Neutrophil (primary cell): ENCODE results near the gene TEAD1.

Experiments
- H3K27ac ChIP-seq: fragments of 200-600 bp; sonication (generic); 2 replicates; pipeline ENCODE4 v1.5.1; 2016; ENCODE audit warnings: mild to moderate bottlenecking, moderate library complexity
- H3K27me3 ChIP-seq: fragments of 200-600 bp; sonication (generic); 2 replicates; pipeline ENCODE4 v1.6.0; 2016; ENCODE audit warnings: mild to moderate bottlenecking
- H3K36me3 ChIP-seq: fragments of 200-600 bp; sonication (generic); 2 replicates; pipeline ENCODE4 v1.5.1; 2017
- H3K4me1 ChIP-seq, 2 experiments: fragments of 200-600 bp in 1 of 2; sonication (generic) in 1 of 2; 1 replicate in 1 of 2; 2 replicates in 1 of 2; pipeline versions ENCODE4 v1.5.1 to v1.6.1; 2013 to 2016; ENCODE audit warnings: low read depth in 1 of 2, low read length in 1 of 2, mild to moderate bottlenecking in 1 of 2, moderate library complexity in 1 of 2; ENCODE audit not compliant: control insufficient read depth in 1 of 2, insufficient read depth in 1 of 2
- H3K4me3 ChIP-seq, 2 experiments: fragments of 200-600 bp in 1 of 2; sonication (generic) in 1 of 2; 1 replicate in 1 of 2; 2 replicates in 1 of 2; pipeline ENCODE4 v1.5.1; 2013 to 2016; ENCODE audit warnings: low read depth in 1 of 2, low read length in 1 of 2, mild to moderate bottlenecking in 1 of 2, moderate library complexity in 1 of 2
- H3K9me3 ChIP-seq: fragments of 200-600 bp; sonication (generic); 2 replicates; pipeline ENCODE4 v1.5.1; 2016
- TF ChIP-seq, protein P1 (sequence below): fragments of 200-600 bp; sonication (generic); IDR thresholded peaks from 2 replicates; pipeline ENCODE4 v1.5.1; 2016; ENCODE audit warnings: antibody characterized with exemption

TEAD1 gene

DNA sequence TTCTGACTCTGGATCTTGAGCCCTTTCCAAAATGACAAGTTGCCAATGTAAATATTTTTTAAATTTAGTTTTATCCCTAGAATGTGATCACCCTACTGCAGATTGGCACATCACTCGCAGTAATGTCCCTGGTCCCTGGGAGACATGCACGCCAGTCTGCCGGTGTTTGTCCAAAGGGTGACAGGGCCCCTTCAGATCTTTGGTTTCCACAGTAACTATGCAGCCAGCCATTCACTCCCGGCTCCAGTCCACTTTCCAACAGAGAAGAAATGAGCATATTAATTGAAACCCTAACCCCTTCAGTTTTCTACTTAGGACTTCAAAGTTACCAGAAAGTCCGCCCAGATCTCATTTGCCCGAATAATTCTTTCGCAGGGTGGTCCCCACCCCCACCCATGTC, 309.1 kb downstream of the TEAD1 start:
- H3K27ac ChIP-seq: no peak overlapping the region
- no peaks in the 10 kb centered on the region for H3K36me3 ChIP-seq
- H3K9me3 ChIP-seq: no peaks in the 10 kb centered on the region
- no peaks in the 10 kb centered on the region for H3K27me3 ChIP-seq
- H3K4me3 ChIP-seq: no peak overlapping the region
- H3K4me1 ChIP-seq: peaks cover 6 to 53% of the 10 kb centered on the region in 2 experiments
- TF ChIP-seq, protein P1, sequence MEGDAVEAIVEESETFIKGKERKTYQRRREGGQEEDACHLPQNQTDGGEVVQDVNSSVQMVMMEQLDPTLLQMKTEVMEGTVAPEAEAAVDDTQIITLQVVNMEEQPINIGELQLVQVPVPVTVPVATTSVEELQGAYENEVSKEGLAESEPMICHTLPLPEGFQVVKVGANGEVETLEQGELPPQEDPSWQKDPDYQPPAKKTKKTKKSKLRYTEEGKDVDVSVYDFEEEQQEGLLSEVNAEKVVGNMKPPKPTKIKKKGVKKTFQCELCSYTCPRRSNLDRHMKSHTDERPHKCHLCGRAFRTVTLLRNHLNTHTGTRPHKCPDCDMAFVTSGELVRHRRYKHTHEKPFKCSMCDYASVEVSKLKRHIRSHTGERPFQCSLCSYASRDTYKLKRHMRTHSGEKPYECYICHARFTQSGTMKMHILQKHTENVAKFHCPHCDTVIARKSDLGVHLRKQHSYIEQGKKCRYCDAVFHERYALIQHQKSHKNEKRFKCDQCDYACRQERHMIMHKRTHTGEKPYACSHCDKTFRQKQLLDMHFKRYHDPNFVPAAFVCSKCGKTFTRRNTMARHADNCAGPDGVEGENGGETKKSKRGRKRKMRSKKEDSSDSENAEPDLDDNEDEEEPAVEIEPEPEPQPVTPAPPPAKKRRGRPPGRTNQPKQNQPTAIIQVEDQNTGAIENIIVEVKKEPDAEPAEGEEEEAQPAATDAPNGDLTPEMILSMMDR: no peak

DNA sequence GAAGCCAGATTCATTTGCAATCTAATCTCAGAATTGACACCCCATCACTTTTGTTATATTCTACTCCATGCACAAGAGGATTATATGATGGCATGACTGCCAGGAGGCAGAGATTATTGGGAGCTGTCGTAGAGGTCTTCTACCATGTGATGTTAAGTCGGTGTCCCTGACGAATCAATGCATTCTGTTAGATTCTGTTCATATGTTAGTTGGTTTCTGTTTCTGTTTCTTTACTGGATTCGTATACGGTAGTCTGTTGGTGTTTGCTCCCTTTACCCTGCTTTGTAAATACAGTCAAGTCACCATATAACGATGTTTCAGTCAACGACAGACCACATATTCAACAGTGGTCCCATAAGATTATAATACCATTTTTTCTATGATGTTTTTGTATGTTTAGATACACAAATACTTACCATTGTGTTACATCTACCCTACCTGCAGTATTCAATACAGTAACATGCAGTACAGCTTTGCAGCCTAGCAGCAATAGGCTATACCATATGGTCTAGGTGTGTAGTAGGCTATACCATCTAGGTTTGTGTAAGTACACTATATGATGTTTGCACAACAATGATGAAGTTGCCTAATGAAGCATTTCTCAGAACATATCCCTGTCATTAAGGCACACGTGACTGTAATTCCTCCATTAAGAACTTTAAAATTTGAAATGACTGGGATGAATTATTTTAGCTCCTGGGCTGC, 312.1 kb downstream of the TEAD1 start:
- no peak overlapping the region for H3K4me3 ChIP-seq
- H3K27ac ChIP-seq: no peak overlapping the region
- no peaks in the 10 kb centered on the region for H3K36me3 ChIP-seq
- no peaks in the 10 kb centered on the region for H3K9me3 ChIP-seq
- no peaks in the 10 kb centered on the region for H3K27me3 ChIP-seq
- peaks cover 0 to 29% of the 10 kb centered on the region in 2 experiments for H3K4me1 ChIP-seq
- TF ChIP-seq, protein P1: no peak

DNA sequence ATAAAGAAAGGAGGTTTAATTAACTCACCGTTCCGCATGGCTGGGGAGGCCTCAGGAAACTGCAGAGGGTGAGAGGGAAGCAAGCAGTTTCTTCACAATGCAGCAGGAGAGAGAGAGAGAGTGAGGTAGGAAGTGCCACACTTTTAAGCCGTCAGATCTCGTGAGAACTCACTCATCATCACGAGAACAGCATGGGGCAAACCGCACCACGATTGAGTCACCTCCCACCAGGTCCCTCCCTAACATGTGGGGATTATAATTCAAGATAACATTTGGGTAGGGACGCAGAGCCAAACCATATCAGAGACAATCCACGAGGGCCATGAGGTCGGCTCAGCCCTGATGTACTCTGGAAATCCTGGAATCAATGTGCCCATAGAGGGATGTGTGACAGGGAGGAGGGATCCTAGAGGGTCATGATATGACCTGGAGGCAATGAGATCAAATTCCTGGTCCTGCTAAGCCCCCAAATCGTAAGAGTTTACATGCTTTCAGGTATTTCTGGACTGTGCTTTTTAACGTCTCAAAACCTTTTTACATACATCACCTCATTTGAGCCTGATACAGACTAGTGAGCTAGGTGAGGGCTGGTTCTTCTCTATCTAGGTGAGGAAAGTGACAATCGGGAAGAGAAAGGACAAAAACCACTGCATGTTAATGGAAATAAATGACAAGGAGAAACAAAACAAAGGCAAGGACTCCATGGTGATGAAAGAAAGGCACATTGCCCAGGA, 315.4 kb downstream of the TEAD1 start:
- Histone ChIP-seq H3K4me1 (peaks cover 0 to 12% of the 10 kb centered on the region in 2 experiments), H3K4me3 (no peak overlapping the region), H3K9me3 (no peaks in the 10 kb centered on the region), H3K36me3 (no peaks in the 10 kb centered on the region), H3K27ac (peak overlapping the region; percentile 76), H3K27me3 (no peaks in the 10 kb centered on the region)
- TF ChIP-seq, protein P1: no peak

DNA sequence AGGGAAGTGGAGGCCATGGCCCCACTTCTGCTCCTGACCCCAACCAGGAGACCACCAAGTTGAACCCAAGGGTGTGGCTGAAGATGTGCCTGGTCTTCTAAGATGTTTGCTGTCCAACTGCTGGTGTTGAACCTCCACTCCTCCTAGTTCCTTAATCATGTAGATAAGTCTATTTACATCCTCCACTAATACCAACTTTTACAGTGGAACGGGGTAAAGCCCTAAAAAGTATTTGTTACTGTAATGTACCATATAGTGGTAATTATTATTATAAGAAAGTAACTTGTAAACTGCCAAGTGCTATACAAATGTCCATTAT, 315.9 kb downstream of the TEAD1 start:
- no peak overlapping the region for H3K4me3 ChIP-seq
- TF ChIP-seq, protein P1: no peak
- H3K36me3 ChIP-seq: no peaks in the 10 kb centered on the region
- peaks cover 0 to 7% of the 10 kb centered on the region in 2 experiments for H3K4me1 ChIP-seq
- no peaks in the 10 kb centered on the region for H3K9me3 ChIP-seq
- peak overlapping the region; percentile 76 for H3K27ac ChIP-seq
- H3K27me3 ChIP-seq: no peaks in the 10 kb centered on the region

DNA sequence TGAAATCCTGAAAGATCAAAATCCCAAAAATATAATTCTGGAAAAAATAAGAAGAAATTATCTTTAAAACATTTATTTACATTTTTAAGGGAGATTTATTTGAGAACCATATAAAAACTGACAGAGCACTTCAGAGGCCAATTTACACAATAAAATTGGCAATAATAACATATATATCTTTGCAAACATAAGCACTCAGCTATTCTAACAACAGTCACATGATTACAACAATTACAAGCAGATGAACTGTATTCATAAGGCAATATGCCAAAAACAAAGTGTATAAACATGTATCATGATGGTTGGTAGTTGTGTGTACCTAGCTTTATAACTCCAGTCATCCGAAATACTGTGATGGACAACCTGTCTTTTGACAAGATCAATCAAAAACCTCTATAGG, 317.2 kb downstream of the TEAD1 start:
- no peak overlapping the region for H3K27ac ChIP-seq

More for the DNA sequence above, 317.2 kb downstream of the TEAD1 start:
- Histone ChIP-seq H3K4me3 (no peak overlapping the region), H3K4me1 (no peaks in the 10 kb centered on the region), H3K9me3 (no peaks in the 10 kb centered on the region), H3K36me3 (no peaks in the 10 kb centered on the region), H3K27me3 (no peaks in the 10 kb centered on the region)
- TF ChIP-seq, protein P1: no peak
